Activated CD8-positive, alpha-beta memory T cell treated with anti-CD3 and anti-CD28 coated beads for 48 hours (primary cell): Measurements from ENCODE around the gene RUNX2.

Experiments
- DNase-seq, 3 experiments: peaks; one replicate each; pipeline ENCODE4 v3.0.0-alpha.2; 2020; ENCODE audit warnings: low read depth in 2 of 3, low spot score in 2 of 3

The RUNX2 gene

GRCh38 chr6:45637611-45638257, 309.6 kb downstream of the RUNX2 start:
- no peak for DNase-seq

- DNase-seq = no peak
Measured at GRCh38 chr6:45640081-45640491, 312.0 kb downstream of the RUNX2 start.

- no peak for DNase-seq
Measured at GRCh38 chr6:45640811-45641210, 312.7 kb downstream of the RUNX2 start.

GRCh38 chr6:45642331-45643125, 314.4 kb downstream of the RUNX2 start:
- DNase-seq = no peak

- DNase-seq = no peak
Measured at GRCh38 chr6:45643126-45643525, 315.0 kb downstream of the RUNX2 start.

- DNase-seq = no peak
Measured at GRCh38 chr6:45644720-45645119, 316.6 kb downstream of the RUNX2 start.

- DNase-seq = no peak
Measured at GRCh38 chr6:45645302-45645701, 317.2 kb downstream of the RUNX2 start.

GRCh38 chr6:45647341-45648261, 319.5 kb downstream of the RUNX2 start:
- no peak for DNase-seq

- no peak for DNase-seq
Measured at GRCh38 chr6:45648262-45648620, 320.1 kb downstream of the RUNX2 start.

GRCh38 chr6:45650524-45651135, 322.5 kb downstream of the RUNX2 start:
- no peak for DNase-seq

- no peak for DNase-seq
Measured at GRCh38 chr6:45651301-45651700, 323.2 kb downstream of the RUNX2 start.

- DNase-seq = no peak
Measured at GRCh38 chr6:45652416-45652815, 324.3 kb downstream of the RUNX2 start.

GRCh38 chr6:45653117-45653883, 325.2 kb downstream of the RUNX2 start:
- DNase-seq = no peak

- DNase-seq = no peak
Measured at GRCh38 chr6:45654673-45655072, 326.5 kb downstream of the RUNX2 start.

- DNase-seq = no peak
Measured at GRCh38 chr6:45655745-45656476, 327.8 kb downstream of the RUNX2 start.

- no peak for DNase-seq
Measured at GRCh38 chr6:45657226-45657625, 329.1 kb downstream of the RUNX2 start.

- DNase-seq = no peak
Measured at GRCh38 chr6:45658400-45658799, 330.3 kb downstream of the RUNX2 start.

GRCh38 chr6:45658958-45659357, 330.8 kb downstream of the RUNX2 start:
- DNase-seq = no peak

- no peak for DNase-seq
Measured at GRCh38 chr6:45661661-45662060, 333.5 kb downstream of the RUNX2 start.
